A172 (cell line): ENCODE results near the gene DKK2. TPM values are rescaled to one million over a fixed set of nuclear protein-coding genes. Genes with fewer than 3 reads are reported as not detected.

Experiments used
- DNase-seq: peaks from one replicate; pipeline ENCODE4 v3.0.0-alpha.2; 2015; ENCODE audit warnings: low spot score
- total RNA-seq: library from RNA; depleted of rRNA; stranded (reverse); fragments of >200 nt; shearing (Covaris generic); gene quantifications from 2 replicates; pipeline ENCODE4 v1.2.3, GENCODE V29; 2014; rRNA removed

Gene DKK2
- 0.22 TPM in 1 of 2 replicates, not detected in the other for total RNA-seq

DNA sequence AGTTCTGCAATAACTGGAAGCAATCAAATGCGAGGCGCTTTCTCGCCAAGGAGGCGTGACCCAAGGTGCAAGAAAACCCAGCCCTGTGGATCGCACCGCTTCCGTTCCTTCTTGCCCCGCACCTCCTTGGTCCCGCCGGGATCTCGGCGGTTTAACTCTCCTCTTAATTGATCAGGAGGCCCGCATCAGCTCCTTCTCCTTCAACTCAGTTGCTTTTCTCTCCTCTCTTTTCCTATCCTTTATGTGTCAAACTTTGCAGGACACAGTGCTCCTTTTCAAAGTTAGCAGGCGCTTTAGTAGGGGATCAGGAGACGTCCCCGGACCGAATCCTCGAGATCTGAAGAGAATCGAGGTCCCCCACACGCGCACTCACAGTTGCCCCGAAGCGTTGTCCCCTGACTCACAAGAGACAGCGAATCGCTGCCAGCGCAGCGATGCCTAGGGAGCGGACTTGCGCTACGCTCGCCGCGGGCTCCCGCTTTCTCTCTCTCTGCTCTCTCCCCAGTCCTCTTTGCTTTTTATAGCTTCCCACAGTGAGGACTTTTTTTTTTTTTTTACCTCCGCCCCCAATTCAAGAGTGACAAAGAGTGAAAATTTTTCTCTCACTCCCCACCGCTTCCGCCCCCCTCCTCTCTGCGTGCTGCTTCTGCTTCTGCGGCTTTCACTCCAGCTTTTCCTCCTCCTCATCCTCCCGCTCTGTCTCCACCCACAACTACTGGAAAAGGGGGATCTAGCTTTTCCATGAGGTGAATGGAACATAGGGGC lies at the start of gene DKK2:
Gene DKK2 (minus strand): TSS at position 495 of the 765 bp plus-strand sequence. CDS start 722 bp downstream, outside the sequence.
- DNase-seq, result peak; percentile 10

GRCh38 chr4:107077192-107077591 lies 41.1 kb upstream of the DKK2 start:
- DNase-seq, result no peak

DNA sequence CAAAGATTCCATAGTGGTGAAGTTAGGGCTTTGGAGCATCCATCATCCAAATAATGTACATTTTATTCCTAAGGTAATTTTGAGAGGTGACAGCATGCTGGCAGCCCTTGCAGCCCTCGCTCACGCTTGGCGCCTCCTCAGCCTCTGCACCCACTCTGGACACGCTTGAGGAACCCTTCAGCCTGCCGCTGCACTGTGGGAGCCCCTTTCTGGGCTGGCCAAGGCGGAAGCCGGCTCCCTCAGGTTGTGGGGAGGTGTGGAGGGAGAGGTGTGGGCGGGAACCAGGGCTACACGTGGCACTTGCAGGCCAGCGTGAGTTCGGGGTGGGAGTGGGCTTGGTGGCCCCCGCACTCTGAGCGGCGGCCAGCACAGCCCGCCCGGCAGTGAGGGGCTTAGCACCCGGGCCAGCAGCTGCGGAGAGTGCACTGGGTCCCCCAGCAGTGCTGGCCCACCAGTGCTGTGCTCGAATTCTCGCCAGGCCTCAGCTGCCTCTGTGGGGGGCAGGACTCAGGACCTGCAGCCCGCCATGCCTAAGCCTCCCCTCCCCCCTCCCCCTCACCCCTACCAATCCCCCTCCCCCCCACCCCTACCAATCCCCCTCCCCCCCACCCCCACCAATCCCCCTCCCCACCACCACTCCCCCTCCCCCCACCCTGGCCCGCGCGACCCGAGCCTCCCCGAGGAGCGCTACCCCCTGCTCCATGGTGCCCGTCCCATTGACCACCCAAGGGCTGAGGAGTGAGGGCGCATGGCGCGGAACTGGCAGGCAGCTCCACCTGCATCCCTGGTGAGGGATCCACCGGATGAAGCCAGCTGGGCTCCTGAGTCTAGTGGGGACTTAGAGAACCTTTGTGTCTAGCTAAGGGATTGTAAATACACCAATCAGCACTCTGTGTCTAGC lies 37.0 kb upstream of the DKK2 start:
- no peak for DNase-seq

DNA sequence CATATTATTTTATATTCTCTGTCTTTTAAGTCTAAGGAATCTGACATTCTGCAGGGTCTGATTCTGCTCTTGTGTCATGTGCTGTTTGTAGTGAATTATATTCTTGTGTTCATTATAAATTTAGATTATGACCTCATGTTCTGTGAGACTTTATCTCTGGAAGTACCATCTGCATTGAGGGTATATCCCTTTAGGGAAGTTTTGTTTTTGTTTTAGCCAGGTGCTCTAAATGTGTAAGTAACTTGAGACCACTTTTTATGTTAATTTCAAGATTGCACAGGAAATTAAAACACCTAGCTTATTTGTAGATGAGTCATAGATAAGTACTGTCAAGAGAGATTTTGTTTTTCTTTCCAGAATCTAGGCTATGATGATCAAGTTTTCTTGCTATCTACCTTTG lies 35.0 kb upstream of the DKK2 start:
- DNase-seq, result no peak

DNA sequence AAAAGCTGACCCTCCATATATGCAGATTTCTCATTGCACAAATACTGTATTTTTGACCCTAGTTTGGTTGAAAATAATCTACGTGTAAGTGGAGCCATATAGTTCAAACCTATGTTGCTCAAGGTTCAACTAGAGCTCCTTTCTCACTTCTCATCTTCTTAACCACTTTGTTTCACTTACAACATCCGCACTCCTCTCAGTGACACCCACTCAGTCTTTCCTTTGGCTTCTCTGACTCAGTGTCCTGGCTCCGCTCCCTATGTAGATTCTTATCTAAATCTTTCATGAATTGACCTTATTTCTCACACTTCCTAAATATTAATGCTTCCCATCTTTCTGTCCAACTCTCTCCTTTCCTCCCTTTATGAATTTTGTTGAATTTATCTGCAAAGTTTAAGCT lies 32.9 kb upstream of the DKK2 start:
- DNase-seq, result no peak

DNA sequence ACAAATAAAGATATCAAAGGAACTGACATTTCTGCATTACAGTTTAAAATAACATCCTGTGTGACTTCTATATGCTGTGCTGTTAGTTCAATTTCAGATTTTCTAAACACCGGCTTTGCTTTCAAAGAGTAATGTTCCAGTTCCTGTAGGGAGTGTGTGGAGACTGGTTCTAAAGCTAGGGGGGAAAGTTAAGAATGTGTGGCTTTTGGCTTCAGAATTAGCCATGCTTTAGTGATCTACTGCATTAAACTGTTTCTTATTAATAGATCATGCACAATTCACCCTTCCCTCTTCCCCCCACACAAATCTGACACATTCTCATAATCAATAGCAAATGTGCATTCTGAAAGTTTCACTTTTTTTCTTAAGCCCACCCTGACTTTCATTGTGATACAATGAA lies 32.0 kb upstream of the DKK2 start:
- no peak for DNase-seq

DNA sequence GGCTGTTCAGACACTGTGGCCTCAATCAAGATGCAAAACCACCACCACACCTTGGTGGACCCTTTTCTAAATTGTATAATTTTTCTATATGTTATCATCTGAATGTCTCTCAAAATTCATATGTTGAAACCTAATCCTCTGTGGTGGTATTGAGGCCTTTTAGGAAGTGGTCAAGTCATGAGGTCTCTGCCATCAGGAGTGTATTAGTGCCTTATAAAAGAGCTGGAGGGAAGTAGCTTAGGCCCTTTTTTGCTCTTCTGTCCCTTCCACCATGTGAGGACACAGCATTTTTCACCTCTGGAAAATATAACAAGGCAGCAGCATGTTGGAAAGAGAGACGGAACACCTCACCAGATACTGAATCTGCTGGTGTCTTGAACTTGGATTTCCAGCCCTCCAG lies 30.5 kb upstream of the DKK2 start:
- DNase-seq, result no peak

GRCh38 chr4:107065201-107065600 lies 29.1 kb upstream of the DKK2 start:
- no peak for DNase-seq

DNA sequence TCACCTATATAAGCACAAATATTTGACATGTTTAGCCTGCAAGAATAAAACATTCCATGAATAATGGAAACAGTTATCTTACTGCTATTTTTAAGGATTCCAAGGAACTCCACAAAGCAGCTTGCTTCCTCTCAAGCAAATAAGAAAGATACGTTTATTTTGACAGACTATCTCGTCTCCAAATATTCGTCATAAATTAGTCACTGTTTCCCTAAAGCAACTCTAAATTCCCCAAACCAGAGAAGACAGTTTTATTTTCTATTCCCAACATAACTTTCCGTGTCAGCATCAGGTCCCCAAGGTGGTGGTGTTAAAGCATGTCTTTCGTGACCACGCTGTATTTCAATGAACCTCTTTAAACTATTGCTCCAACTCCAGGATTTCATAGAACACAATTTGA lies 24.3 kb upstream of the DKK2 start:
- DNase-seq, result no peak

DNA sequence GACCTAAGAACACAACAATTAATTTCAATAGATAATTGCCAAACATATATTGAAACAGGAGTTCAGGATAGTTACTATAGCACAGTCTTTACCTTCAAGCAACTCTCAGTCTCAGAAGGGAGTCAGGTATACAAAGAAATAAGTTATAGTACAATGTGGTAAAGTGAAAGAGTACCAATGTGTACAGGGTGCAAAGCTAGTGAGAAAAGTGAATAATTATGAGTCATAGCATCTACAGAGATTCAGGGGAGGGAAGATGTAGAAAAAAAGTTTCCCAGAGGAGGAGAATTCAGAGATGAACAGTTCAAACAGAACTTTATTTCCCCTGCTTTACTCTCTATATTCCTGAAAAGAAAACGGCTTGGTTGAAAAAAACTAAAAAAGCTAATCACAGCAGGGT lies 22.7 kb upstream of the DKK2 start:
- DNase-seq, result no peak

DNA sequence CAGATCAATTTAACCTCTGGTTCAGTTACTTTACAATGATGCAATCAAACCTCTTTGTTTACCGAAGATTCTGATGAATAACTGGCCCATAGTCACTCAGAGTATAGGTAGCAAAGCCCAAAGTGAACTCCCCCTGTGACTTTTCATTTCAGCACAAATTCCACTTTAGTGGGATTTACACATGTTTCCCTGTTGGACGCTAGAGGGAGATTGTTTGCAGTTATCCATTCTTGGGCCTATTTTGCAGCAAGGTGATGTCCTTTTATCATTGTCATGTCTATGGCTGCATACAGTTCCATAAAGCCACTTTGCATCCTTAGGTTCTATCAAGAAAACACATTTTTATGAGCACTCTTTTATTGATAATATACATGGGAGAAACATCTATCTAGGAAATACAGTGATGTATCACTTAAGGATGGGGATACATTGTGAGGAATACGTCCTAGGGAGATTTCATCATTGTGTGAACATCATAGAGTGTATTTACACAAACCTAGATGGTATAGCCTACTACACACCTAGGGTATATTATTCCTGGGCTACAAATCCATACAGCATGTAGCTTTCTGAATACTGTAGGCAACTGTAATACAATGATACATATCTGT lies 14.5 kb upstream of the DKK2 start:
- no peak for DNase-seq

DNA sequence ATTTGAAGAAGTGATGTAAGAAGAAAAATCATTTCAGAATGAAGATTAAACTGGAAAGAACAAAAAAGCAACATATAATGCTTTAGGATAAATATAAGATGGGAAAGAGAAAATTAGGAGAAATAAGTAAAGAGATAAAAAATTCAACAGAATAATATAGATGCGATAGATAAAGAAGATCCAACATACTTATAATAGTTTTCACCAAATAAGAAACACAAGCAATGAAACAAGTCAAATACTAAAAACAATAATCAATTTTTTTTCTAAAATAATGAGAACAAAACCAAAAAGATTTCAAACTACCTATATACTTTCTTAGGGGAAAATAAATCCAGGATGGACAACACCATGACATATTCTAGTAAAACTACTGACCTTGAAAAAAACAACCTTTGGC lies 10.1 kb upstream of the DKK2 start:
- DNase-seq, result no peak

GRCh38 chr4:107044170-107044569 lies 8.1 kb upstream of the DKK2 start:
- no peak for DNase-seq

DNA sequence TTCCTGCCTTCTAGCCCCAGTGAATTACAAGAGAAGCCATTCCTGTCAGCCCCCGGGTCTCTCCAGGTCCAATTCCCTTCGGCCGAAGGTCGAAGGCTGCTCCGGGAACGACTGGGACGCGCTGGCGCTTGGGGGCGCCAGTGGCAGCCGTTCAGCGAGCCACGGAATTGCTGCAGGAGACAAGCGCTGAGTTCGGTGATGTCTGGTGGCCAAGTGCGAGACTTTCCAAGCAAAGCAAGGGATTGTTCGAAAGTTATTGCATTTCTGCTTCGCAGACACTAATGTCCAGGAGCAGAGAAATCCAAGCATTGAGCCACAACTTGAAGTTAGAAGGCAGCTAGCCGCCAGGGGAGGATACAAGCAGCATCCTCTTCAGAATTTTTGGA lies 1.1 kb upstream of the DKK2 start:
- no peak for DNase-seq

- DNase-seq, result no peak
Measured at GRCh38 chr4:107036584-107037198, 578 bp upstream of the DKK2 start.

DNA sequence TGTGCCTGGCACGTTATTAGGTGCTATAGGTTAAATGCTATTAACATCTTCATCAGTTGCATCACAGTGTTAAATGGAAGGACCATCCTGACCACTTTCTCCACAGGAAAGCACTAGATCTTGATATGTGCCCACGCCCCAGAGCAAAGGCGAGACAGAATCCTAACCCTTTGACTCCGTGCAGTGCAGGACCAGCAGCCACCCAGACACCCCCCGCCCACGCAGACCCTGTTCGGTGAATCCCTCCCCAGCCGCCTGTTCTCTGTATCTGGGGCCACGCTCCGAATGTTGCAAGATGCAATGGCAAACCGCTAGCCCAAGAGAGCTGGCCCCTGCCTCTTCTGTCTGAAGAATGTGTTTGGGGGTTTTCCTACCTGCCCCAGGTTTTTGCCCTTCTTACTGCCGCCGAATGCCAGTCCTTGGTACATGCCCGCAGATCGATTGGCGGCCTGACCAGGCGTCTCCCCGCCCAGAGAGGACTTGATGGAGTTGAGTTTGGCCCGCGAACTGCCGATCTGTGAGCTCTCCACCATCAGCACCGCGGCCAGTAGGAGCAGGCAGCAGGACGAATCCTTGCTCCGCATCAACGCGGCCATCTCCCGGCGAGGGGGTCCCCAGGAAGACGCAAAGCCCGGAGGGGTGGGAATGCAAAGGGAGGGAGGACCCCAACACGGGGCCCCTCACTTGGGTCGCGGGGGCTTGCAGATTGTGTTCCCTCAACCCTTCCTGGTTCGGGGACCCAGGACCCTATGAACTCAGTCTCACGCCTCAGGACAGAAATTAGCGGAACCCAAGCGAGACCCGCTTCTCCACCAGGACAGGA lies 906 bp downstream of the DKK2 start:
- DNase-seq, result no peak

DNA sequence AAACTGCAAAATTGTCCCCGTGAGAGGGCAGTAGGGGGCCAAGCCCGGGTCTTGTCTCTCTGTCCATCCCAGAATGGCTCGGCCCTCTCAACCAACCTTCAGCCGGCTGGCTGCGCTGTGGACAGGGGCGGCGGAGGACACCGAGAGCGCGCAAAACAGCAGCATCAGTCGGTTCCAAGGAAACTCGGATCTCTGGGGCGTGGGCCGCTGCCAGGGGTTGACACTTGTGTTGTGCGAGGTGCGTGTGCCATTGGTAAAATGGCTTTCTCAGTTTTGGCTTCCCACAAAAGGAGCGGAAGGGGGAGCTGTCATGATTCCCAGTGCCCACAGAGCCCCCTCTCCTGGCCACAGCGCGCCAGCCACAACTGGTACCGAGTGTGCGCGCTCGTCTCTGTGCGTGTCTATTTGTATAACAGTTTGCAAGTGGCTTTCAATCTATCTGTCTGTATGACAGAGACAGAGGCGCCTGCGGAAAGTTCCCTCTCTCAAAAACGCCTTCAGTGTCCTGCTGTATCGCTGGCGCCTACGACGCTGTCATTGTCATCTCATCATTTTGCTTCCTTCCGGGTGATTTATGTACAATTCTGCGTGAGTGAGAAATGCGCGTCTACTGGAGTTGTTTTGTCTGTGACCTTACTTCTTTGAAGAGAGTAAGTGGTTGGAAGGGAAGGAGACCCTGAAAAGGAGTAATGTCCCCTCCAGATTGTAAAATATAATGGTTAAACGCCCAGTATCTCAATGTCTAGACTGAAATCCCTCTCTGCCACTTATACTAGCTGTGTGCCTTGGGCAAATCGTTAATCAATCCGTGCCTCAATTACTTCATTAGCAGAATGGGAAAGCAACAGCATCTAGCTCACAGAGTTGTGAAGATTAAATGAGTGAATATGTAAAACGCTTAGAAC lies 1.8 kb downstream of the DKK2 start:
- peak; percentile 20 for DNase-seq

- DNase-seq, result no peak
Measured at GRCh38 chr4:107027379-107027778, 8.7 kb downstream of the DKK2 start.

GRCh38 chr4:107018344-107018735 lies 17.8 kb downstream of the DKK2 start:
- no peak for DNase-seq
